Heart right ventricle (tissue), 16 donors: ENCODE data around the gene RINT1. TPM values are rescaled to one million over a fixed set of nuclear protein-coding genes. Genes with fewer than 3 reads are reported as not detected.

Experiments
- ATAC-seq, 8 donors: fragments of 200-7000 bp; cut with Tn5 transposase; one replicate each; pipeline ENCODE4 v1.9.1; 2020; ENCODE audit warnings: mild to moderate bottlenecking in 8 of 8, moderate library complexity in 8 of 8, moderate number of reproducible peaks in 1 of 8
- DNase-seq, 2 donors: peaks; one replicate each; pipeline ENCODE4 v3.0.0-alpha.2; 2020
- H3K27ac ChIP-seq, 10 donors: fragments of 200-600 bp; sonication (generic) in 2 of 10; one replicate each; pipeline versions ENCODE4 v1.5.0 to v1.8.0; 2020 to 2022; ENCODE audit warnings: mild to moderate bottlenecking in 3 of 10
- H3K27me3 ChIP-seq, 7 donors: fragments of 200-600 bp; one replicate each; pipeline ENCODE4 v1.8.0; 2021 to 2022; ENCODE audit warnings: mild to moderate bottlenecking in 2 of 7
- H3K36me3 ChIP-seq, 9 donors: fragments of 200-600 bp; sonication (generic) in 1 of 9; one replicate each; pipeline versions ENCODE4 v1.5.0 to v1.8.0; 2020 to 2022; ENCODE audit warnings: mild to moderate bottlenecking in 2 of 9
- H3K4me1 ChIP-seq, 9 donors: fragments of 200-600 bp; sonication (generic) in 1 of 9; one replicate each; pipeline versions ENCODE4 v1.5.0 to v1.8.0; 2020 to 2022; ENCODE audit warnings: mild to moderate bottlenecking in 4 of 9
- H3K4me3 ChIP-seq, 10 donors: fragments of 200-600 bp; sonication (generic) in 2 of 10; one replicate each; pipeline versions ENCODE4 v1.5.0 to v1.8.0; 2020 to 2022; ENCODE audit warnings: mild to moderate bottlenecking in 7 of 10, moderate library complexity in 2 of 10
- H3K9me3 ChIP-seq, 11 donors: fragments of 200-600 bp in 10 of 11; sonication (generic) in 2 of 11; one replicate each; pipeline versions ENCODE4 v1.5.0 to v1.8.0; 2013 to 2022; ENCODE audit warnings: mild to moderate bottlenecking in 2 of 11, control low read depth in 1 of 11, moderate library complexity in 1 of 11
- CTCF ChIP-seq, 9 donors: fragments of 200-600 bp; sonication (generic) in 2 of 9; IDR thresholded peaks; one replicate each; pipeline versions ENCODE4 v1.5.0 to v1.8.0; 2021 to 2022; ENCODE audit warnings: antibody characterized with exemption in 9 of 9, mild to moderate bottlenecking in 5 of 9, moderate library complexity in 1 of 9
- WGBS, 2 donors: extraction: QIAGEN DNeasy Blood & Tissue Kit; methylation state at CpG; one replicate each; pipeline ENCODE4 v1.1.7; 2013; ENCODE audit warnings: inconsistent platforms in 1 of 2; 5-methylcytosine and 5-hydroxymethylcytosine counted together
- intact Hi-C, 10 donors: fragments of 100-400 bp; cut with DNase I; formaldehyde crosslinking; loops; one replicate each; pipeline versions ENCODE4 v1.11.1 to v1.14.2; 2022
- polyA plus RNA-seq, 2 donors: library from polyadenylated mRNA; stranded (reverse); fragments of 200-250 nt; gene quantifications; one replicate each; pipeline ENCODE4 v1.2.3, GENCODE V29; 2013
- total RNA-seq, 10 donors: library from RNA; stranded (reverse); fragmentation: NEBNext Ultra II Directional in 3 of 10; extraction: Animal tissue kit (Norgen Biotek cat#: 25700) in 3 of 10; gene quantifications; one replicate each; pipeline versions ENCODE4 v1.2.1 to v1.2.4, GENCODE V29; 2021 to 2023
- donor health status: Arrhythmogenic right ventricular cardiomyopathy.
- donor health status: ischemic (EF 13 %, LVEDD 7.1; RV severe dilation, severe dysfunction).
- donor health status: healthy with polysubstance abuse.
- donor health status: DM: no; HTN: yes; CAD: no.
- donor health status: DM: no; HTN: no; CAD: no.
- donor health status: ischemic (EF 25% LVEDD 6.9; RV normal size, moderate dysfunction).
- donor health status: ischemic (EF 25% LVEDD 5.7; RV mildly dilated, moderate dysfunction).
- donor health status: healthy.
- donor health status: DM: yes; HTN: yes; CAD: no.
- donor health status: Ischemic cardiomyopathy.
- donor health status: ischemic (EF 35%, LVEDD 5.7; RV mildly dilated, moderate dysfunction).
- donor health status: nonischemic (EF 11% LVEDD 7.7; RV severe dilation, severe dysfunction).
- donor health status: DM: yes; HTN: yes; CAD: no.
- donor health status: PGD.
- donor health status: ischemic (EF 29% LVEDD 5.4; RV normal size, mild dysfunction).
- donor health status: nonischemic (EF 23%, LVEDD 6.1; RV moderate dilation, normal function).

The RINT1 gene
- total and polyA plus RNA-seq, 12 donors = 8.1 to 28.2 (median 13.1) TPM

GRCh38 chr7:105571891-105572290 lies 39.9 kb downstream of the RINT1 start:
- Histone ChIP-seq H3K36me3 (peaks cover 0 to 31% (median 20%) of the 10 kb centered on the region in 9 donors), H3K27me3 (no peaks in the 10 kb centered on the region), H3K4me1 (no peaks in the 10 kb centered on the region), H3K9me3 (no peaks in the 10 kb centered on the region), H3K27ac (no peak overlapping the region), H3K4me3 (no peak overlapping the region)
- DNase-seq (no peak), ATAC-seq (no peak)
- intact Hi-C loops = no loop called here
- no peak for TF ChIP-seq CTCF (IDR thresholded peaks at IDR 0.05)
- 96 to 97% methylated on average over 2 of the region's 2 CpGs for WGBS, 2 donors

GRCh38 chr7:105577251-105577650 lies 45.2 kb downstream of the RINT1 start:
- H3K36me3 ChIP-seq = no peaks in the 10 kb centered on the region
- ATAC-seq (no peak), DNase-seq (no peak)
- H3K4me3 ChIP-seq = no peak overlapping the region
- no peak for TF ChIP-seq CTCF (IDR thresholded peaks at IDR 0.05)
- 70 to 80% methylated on average over 1 of the region's 1 CpG for WGBS, 2 donors
- peaks cover 0 to 8% (median 3%) of the 10 kb centered on the region in 7 donors for H3K27me3 ChIP-seq
- peaks cover 0 to 8% (median 5%) of the 10 kb centered on the region in 9 donors for H3K4me1 ChIP-seq
- H3K9me3 ChIP-seq = no peaks in the 10 kb centered on the region
- H3K27ac ChIP-seq = no peak overlapping the region
- intact Hi-C loops = no loop called here

- peaks cover 0 to 8% (median 5%) of the 10 kb centered on the region in 9 donors for H3K4me1 ChIP-seq
- no peaks in the 10 kb centered on the region for H3K36me3 ChIP-seq
- DNase-seq (no peak), ATAC-seq (no peak)
- peaks cover 0 to 8% (median 4%) of the 10 kb centered on the region in 7 donors for H3K27me3 ChIP-seq
- H3K9me3 ChIP-seq = peaks cover 0 to 3% (median 0%) of the 10 kb centered on the region in 11 donors
- TF ChIP-seq CTCF (IDR thresholded peaks at IDR 0.05) = no peak
- intact Hi-C loops = no loop called here
- H3K4me3 ChIP-seq = no peak overlapping the region
- no peak overlapping the region for H3K27ac ChIP-seq
Observed at GRCh38 chr7:105578496-105578895, 46.5 kb downstream of the RINT1 start.

GRCh38 chr7:105580022-105580740 lies 48.2 kb downstream of the RINT1 start:
- Histone ChIP-seq H3K9me3 (peaks cover 0 to 17% (median 0%) of the 10 kb centered on the region in 11 donors), H3K4me1 (peaks cover 0 to 8% (median 5%) of the 10 kb centered on the region in 9 donors), H3K36me3 (no peaks in the 10 kb centered on the region), H3K27me3 (peaks cover 0 to 8% (median 4%) of the 10 kb centered on the region in 7 donors), H3K27ac (no peak overlapping the region), H3K4me3 (no peak overlapping the region)
- WGBS, 2 donors = 87 to 88% methylated on average over 22 of the region's 22 CpGs
- TF ChIP-seq CTCF (IDR thresholded peaks at IDR 0.05) = no peak
- no peak for DNase-seq
- ATAC-seq = no peak
- intact Hi-C loops = no loop called here
